ENCODE results near the gene DBX1. TPM values are rescaled to one million over a fixed set of nuclear protein-coding genes. Genes with fewer than 3 reads are reported as not detected.
"Not testable (repeated sequence)": the region's sequence is repeated elsewhere in the genome, so short reads cannot be mapped to it uniquely, and the experiment has no call there.

Gene DBX1
- total RNA-seq, 1 experiment from 2014 or later = not detected

GRCh38 chr11:20203831-20204230, 43.6 kb upstream of the DBX1 start:
- CTCF ChIA-PET = no interaction called here
- Histone ChIP-seq H3K36me3 (ENCODE audit: low read depth, low read length) (no peaks in the 10 kb centered on the region), H3K27me3 (ENCODE audit: low read length) (peaks cover 75% of the 10 kb centered on the region)

GRCh38 chr11:20201231-20201630, 41.0 kb upstream of the DBX1 start:
- no peak for TF ChIP-seq EZH2phosphoT487 (IDR thresholded peaks at IDR 0.05; ENCODE audit: borderline replicate concordance, low read length)
- no peak for TF ChIP-seq CTCF (conservative IDR thresholded peaks at IDR 0.05; ENCODE audit: low read depth, low read length)
- Histone ChIP-seq H3K4me3 (ENCODE audit: low read length) (no peak overlapping the region), H3K4me1 (ENCODE audit: insufficient read depth, low read length) (no peaks in the 10 kb centered on the region), H3K9ac (ENCODE audit: low read length) (no peak overlapping the region), H3K27ac (ENCODE audit: low read length) (no peak overlapping the region), H3F3A (ENCODE audit: low read length, unreplicated experiment) (no peaks in the 10 kb centered on the region), H2AFZ (ENCODE audit: low read length) (no peak overlapping the region), H3K36me3 (ENCODE audit: low read depth, low read length) (no peaks in the 10 kb centered on the region), H4K20me1 (ENCODE audit: low read length) (no peaks in the 10 kb centered on the region), H3K27me3 (ENCODE audit: low read length) (peaks cover 61% of the 10 kb centered on the region), H3K4me2 (ENCODE audit: low read length) (no peak overlapping the region), H3K9me3 (ENCODE audit: low read length) (no peaks in the 10 kb centered on the region), H3K79me2 (ENCODE audit: low read length) (no peaks in the 10 kb centered on the region), H3K9me2 (replicated peaks; ENCODE audit: low read length) (no peaks in the 10 kb centered on the region)
- ATAC-seq = no peak
- POLR2A ChIA-PET (ENCODE audit: unreplicated experiment) = no interaction called here
- BruUV-seq (replicated peaks) = no TSS peak
- intact Hi-C loops (cut with micrococcal nuclease) = no loop called here
- CTCF ChIA-PET = no interaction called here
- no peak for DNase-seq

More at GRCh38 chr11:20203831-20204230, 43.6 kb upstream of the DBX1 start:
- intact Hi-C loops (cut with micrococcal nuclease) = no loop called here
- POLR2A ChIA-PET (ENCODE audit: unreplicated experiment) = no interaction called here
- Histone ChIP-seq H2AFZ (ENCODE audit: low read length) (no peak overlapping the region), H3K9me3 (ENCODE audit: low read length) (no peaks in the 10 kb centered on the region), H3K27ac (ENCODE audit: low read length) (no peak overlapping the region), H3K9ac (ENCODE audit: low read length) (no peak overlapping the region), H3K4me3 (ENCODE audit: low read length) (no peak overlapping the region), H3K4me2 (ENCODE audit: low read length) (no peak overlapping the region), H3K79me2 (ENCODE audit: low read length) (no peaks in the 10 kb centered on the region), H3K9me2 (replicated peaks; ENCODE audit: low read length) (no peaks in the 10 kb centered on the region), H3K4me1 (ENCODE audit: insufficient read depth, low read length) (no peaks in the 10 kb centered on the region), H4K20me1 (ENCODE audit: low read length) (no peaks in the 10 kb centered on the region), H3F3A (ENCODE audit: low read length, unreplicated experiment) (no peaks in the 10 kb centered on the region)
- BruUV-seq (replicated peaks) = no TSS peak
- TF ChIP-seq CTCF (conservative IDR thresholded peaks at IDR 0.05; ENCODE audit: low read depth, low read length) = no peak
- TF ChIP-seq EZH2phosphoT487 (IDR thresholded peaks at IDR 0.05; ENCODE audit: borderline replicate concordance, low read length) = no peak
- no peak for TF ChIP-seq EZH2 (IDR thresholded peaks at IDR 0.05; ENCODE audit: low read length, unreplicated experiment)
- DNase-seq (no peak), ATAC-seq (no peak)

GRCh38 chr11:20200331-20200955, 40.2 kb upstream of the DBX1 start:
- H3K79me2 ChIP-seq (ENCODE audit: low read length); CTCF ChIA-PET; ATAC-seq; H4K20me1 ChIP-seq (ENCODE audit: low read length); H3K36me3 ChIP-seq (ENCODE audit: low read depth, low read length); H3K27ac ChIP-seq (ENCODE audit: low read length); H3K9me2 ChIP-seq (replicated peaks; ENCODE audit: low read length); H3K4me3 ChIP-seq (ENCODE audit: low read length); BruUV-seq (replicated peaks); H3K4me2 ChIP-seq (ENCODE audit: low read length); H3K9ac ChIP-seq (ENCODE audit: low read length); DNase-seq; intact Hi-C loops (cut with micrococcal nuclease); H3F3A ChIP-seq (ENCODE audit: low read length, unreplicated experiment); H3K9me3 ChIP-seq (ENCODE audit: low read length); POLR2A ChIA-PET (ENCODE audit: unreplicated experiment); H2AFZ ChIP-seq (ENCODE audit: low read length); H3K4me1 ChIP-seq (ENCODE audit: insufficient read depth, low read length): not testable (repeated sequence)
- H3K27me3 ChIP-seq (ENCODE audit: low read length) = peaks cover 55% of the 10 kb centered on the region

All from PC-3 (cell line).